Mucosa of descending colon (tissue), 3 donors: ENCODE data around the gene CLCN6. TPM values are rescaled to one million over a fixed set of nuclear protein-coding genes. Genes with fewer than 3 reads are reported as not detected.
"Not testable (repeated sequence)": the region's sequence is repeated elsewhere in the genome, so short reads cannot be mapped to it uniquely, and the experiment has no call there.

Source experiments
- ATAC-seq: fragments of 200-7000 bp; cut with Tn5 transposase; one replicate; pipeline ENCODE4 v1.9.1; 2020; ENCODE audit warnings: mild to moderate bottlenecking, moderate library complexity
- DNase-seq, 3 donors: peaks; one replicate each; pipeline ENCODE4 v3.0.0-alpha.2; 2020
- H3K36me3 ChIP-seq: fragments of 200-600 bp; one replicate; pipeline ENCODE4 v1.8.0; 2021; ENCODE audit warnings: low read depth, mild to moderate bottlenecking
- H3K4me1 ChIP-seq: fragments of 200-600 bp; one replicate; pipeline ENCODE4 v1.8.0; 2021; ENCODE audit warnings: low read depth, mild to moderate bottlenecking
- H3K4me3 ChIP-seq: fragments of 200-600 bp; one replicate; pipeline ENCODE4 v1.8.0; 2021; ENCODE audit warnings: mild to moderate bottlenecking
- H3K9me3 ChIP-seq: fragments of 200-600 bp; one replicate; pipeline ENCODE4 v1.8.0; 2021; ENCODE audit warnings: mild to moderate bottlenecking
- intact Hi-C, 2 donors: fragments of 100-400 bp; cut with DNase I in 1 of 2; cut with micrococcal nuclease in 1 of 2; formaldehyde crosslinking; loops; one replicate each; pipeline versions ENCODE4 v1.11.0 to v1.11.1; 2022; cut with DNase I, micrococcal nuclease
- total RNA-seq, 3 donors: library from RNA; stranded (reverse); fragmentation: NEBNext Ultra II Directional in 2 of 3; extraction: Animal tissue kit (Norgen Biotek cat#: 25700) in 2 of 3; gene quantifications; one replicate each; pipeline versions ENCODE4 v1.2.1 to v1.2.4, GENCODE V29; 2021 to 2023
- TF ChIP-seq, protein P1 (sequence below): fragments of 200-600 bp; IDR thresholded peaks from one replicate; pipeline ENCODE4 v1.8.0; 2022; ENCODE audit warnings: antibody characterized with exemption, mild to moderate bottlenecking
- donor health status: DM: no; HTN: no; CAD: no; lungs with moderate emphysema.
- donor health status: DM: no; HTN: no; CAD: no.
- donor health status: DM: no; HTN: yes; CAD: no.

The CLCN6 gene
- total RNA-seq, 3 donors from 2014 or later: 20.8 to 29.7 (median 24.3) TPM

DNA sequence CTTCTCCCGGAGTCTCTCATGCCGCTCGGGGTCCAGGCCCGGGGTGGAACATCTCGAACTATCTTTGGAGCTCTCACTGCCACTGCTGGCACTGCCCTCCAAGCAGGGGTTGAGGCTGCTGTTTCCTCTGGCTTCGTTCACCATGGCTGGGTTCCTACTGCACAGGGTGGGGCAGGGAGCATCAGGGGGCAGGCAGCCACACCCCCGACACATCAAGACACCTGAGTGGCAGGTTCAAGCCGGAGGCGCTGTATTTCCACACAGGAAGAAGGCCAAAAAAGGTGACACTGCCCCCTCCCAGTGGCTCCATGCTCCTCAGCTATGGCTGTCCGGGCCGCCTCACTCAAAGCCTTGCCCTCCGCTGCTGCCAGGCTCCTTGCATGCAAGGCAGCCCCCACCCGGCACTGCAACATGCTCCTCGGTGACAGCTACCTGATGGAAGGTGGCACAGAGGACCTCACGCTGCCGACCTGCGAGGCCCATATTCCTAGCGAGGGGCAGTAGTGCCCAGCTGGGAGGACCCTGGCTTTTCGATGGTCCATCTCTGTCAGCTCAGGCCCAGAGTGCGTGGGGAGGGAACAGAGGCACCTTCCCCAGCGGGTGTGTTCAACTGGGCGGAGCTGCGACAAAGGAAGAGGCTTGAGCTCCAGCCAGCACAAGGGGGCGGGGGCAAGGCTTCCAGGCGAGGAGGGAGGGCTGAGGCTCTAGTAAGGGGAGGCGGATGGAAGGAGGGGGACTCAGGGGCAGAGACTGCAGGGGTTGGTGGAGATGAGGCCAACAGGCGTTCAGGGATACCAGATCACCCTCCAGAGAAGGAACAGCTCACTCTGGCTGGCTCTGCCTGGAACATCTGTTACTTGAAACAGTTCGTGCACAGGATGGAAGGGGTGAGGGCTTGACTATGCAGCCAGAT lies 2.8 kb upstream of the CLCN6 start:
- Histone ChIP-seq H3K4me1 (peaks cover 42% of the 10 kb centered on the region), H3K9me3 (no peaks in the 10 kb centered on the region), H3K4me3 (peak overlapping the region; percentile 27), H3K36me3 (no peaks in the 10 kb centered on the region)
- peak; percentile 90 to 95 (median 91) for DNase-seq
- peak; percentile 53 for ATAC-seq
- TF ChIP-seq, protein P1, sequence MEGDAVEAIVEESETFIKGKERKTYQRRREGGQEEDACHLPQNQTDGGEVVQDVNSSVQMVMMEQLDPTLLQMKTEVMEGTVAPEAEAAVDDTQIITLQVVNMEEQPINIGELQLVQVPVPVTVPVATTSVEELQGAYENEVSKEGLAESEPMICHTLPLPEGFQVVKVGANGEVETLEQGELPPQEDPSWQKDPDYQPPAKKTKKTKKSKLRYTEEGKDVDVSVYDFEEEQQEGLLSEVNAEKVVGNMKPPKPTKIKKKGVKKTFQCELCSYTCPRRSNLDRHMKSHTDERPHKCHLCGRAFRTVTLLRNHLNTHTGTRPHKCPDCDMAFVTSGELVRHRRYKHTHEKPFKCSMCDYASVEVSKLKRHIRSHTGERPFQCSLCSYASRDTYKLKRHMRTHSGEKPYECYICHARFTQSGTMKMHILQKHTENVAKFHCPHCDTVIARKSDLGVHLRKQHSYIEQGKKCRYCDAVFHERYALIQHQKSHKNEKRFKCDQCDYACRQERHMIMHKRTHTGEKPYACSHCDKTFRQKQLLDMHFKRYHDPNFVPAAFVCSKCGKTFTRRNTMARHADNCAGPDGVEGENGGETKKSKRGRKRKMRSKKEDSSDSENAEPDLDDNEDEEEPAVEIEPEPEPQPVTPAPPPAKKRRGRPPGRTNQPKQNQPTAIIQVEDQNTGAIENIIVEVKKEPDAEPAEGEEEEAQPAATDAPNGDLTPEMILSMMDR: no peak
- intact Hi-C loops: no loop called here

DNA sequence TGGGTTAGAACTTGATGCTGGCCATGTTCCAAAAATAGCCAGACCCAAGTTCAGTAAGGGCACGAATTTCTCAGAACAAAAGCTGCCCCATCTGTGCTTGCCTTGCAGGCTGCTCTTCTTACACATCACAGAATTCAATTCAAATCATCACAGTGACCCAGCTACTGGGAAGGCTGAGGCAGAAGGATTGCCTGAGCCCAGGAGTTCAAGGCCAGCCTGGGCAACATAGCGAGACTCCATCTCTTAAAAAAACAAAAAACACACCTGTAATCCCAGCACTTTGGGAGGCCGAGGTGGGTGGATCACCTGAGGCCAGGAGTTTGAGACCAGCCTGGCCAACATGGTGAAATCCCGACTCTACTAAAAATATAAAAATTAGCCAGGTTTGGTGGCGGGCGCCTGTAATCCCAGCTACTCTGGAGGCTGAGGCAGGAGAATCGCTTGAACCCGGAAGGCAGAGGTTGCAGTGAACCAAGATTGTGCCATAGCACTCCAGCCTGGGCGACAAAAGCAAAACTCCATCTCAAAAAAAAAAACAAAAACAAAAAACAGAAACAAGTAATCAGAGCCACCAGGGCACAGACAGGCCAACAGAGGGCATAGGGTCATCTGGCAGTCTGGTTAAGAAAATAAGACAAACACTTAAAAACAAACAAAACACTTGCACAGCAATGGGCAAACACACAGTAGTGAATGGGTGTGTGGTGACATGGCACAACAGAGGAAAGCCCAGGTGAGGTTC lies 1.9 kb upstream of the CLCN6 start:
- DNase-seq, H3K36me3 ChIP-seq, H3K4me3 ChIP-seq, ATAC-seq, H3K9me3 ChIP-seq, intact Hi-C loops: not testable (repeated sequence)
- H3K4me1 ChIP-seq: peaks cover 42% of the 10 kb centered on the region

GRCh38 chr1:11804666-11805421 lies 1.1 kb upstream of the CLCN6 start:
- TF ChIP-seq, protein P1: no peak
- ATAC-seq (peak; percentile 1), DNase-seq (peak in 2 of 3 donors; percentile 48 to 56)
- Histone ChIP-seq H3K9me3 (no peaks in the 10 kb centered on the region), H3K36me3 (no peaks in the 10 kb centered on the region), H3K4me3 (peak overlapping the region; percentile 54), H3K4me1 (peaks cover 42% of the 10 kb centered on the region)
- intact Hi-C loops: no loop called here

GRCh38 chr1:11806307-11806936 lies 431 bp downstream of the CLCN6 start:
- no peaks in the 10 kb centered on the region for H3K9me3 ChIP-seq
- intact Hi-C loops: no loop called here
- peaks cover 42% of the 10 kb centered on the region for H3K4me1 ChIP-seq
- peak; percentile 64 for ATAC-seq
- DNase-seq: peak in 1 of 3 donors; percentile 50
- H3K36me3 ChIP-seq: no peaks in the 10 kb centered on the region
- TF ChIP-seq, protein P1: no peak
- H3K4me3 ChIP-seq: peak overlapping the region; percentile 37

- DNase-seq: no peak
- Histone ChIP-seq H3K36me3 (no peaks in the 10 kb centered on the region), H3K9me3 (no peaks in the 10 kb centered on the region), H3K4me3 (no peak overlapping the region), H3K4me1 (peaks cover 40% of the 10 kb centered on the region)
- TF ChIP-seq, protein P1: no peak
- intact Hi-C loops: no loop called here
- no peak for ATAC-seq
Measured at GRCh38 chr1:11807133-11807532, 1.1 kb downstream of the CLCN6 start.
